SK-N-SH (cell line): ENCODE measurements around the gene OR13J1. TPM values are rescaled to one million over a fixed set of nuclear protein-coding genes. Genes with fewer than 3 reads are reported as not detected.

Experiments used
- CTCF ChIA-PET: fragments of 300-600, 350-600 bp; formaldehyde crosslinking; extraction: SDS; loops from one replicate; lab custom pipeline; 2021; lab: Yijun Ruan, JAX
- POLR2A ChIA-PET: fragments of 350-600 bp; sonication (Branson Sonifier 250); formaldehyde crosslinking; extraction: SDS; loops from one replicate; lab custom pipeline; 2020; ENCODE audit warnings: antibody characterized with exemption, inconsistent platforms; lab: Yijun Ruan, JAX
- DNase-seq: peaks from one replicate; pipeline ENCODE4 v3.0.0; 2012
- H2AFZ ChIP-seq: fragments of 200-600 bp; sonication (generic); 2 replicates; pipeline ENCODE4 v1.8.1; 2016; ENCODE audit warnings: antibody characterized with exemption, mild to moderate bottlenecking, low read depth
- H3F3A ChIP-seq: fragments of 200-600 bp; sonication (generic); replicated peaks from 2 replicates; pipeline ENCODE3; 2016; ENCODE audit warnings: antibody characterized with exemption, mild to moderate bottlenecking; ENCODE audit not compliant: insufficient read depth
- H3K27ac ChIP-seq, 2 experiments: fragments of 200-500 bp in 1 of 2; fragments of 200-600 bp in 1 of 2; sonication (Bioruptor generic) in 1 of 2; sonication (generic), shearing (Covaris generic) in 1 of 2; 2 replicates each; pipeline versions ENCODE4 v1.5.1 to v1.6.1; 2014 to 2016; ENCODE audit warnings: low read depth in 2 of 2, inconsistent platforms in 1 of 2, low read length in 1 of 2, mild to moderate bottlenecking in 1 of 2, mixed read lengths in 1 of 2
- H3K27me3 ChIP-seq: fragments of 200-600 bp; sonication (generic), shearing (Covaris generic); 2 replicates; pipeline ENCODE4 v1.6.1; 2016; ENCODE audit warnings: mixed run types; ENCODE audit not compliant: insufficient read depth
- H3K36me3 ChIP-seq, 2 experiments: fragments of 200-500 bp in 1 of 2; fragments of 200-600 bp in 1 of 2; sonication (Bioruptor generic) in 1 of 2; sonication (generic) in 1 of 2; replicated peaks in 1 of 2; 2 replicates each; pipeline versions ENCODE3 to v1.5.1; 2014 to 2016; ENCODE audit warnings: low read length in 1 of 2, mild to moderate bottlenecking in 1 of 2; ENCODE audit not compliant: insufficient read depth in 2 of 2, control insufficient read depth in 1 of 2
- H3K4me1 ChIP-seq, 2 experiments: fragments of 200-500 bp in 1 of 2; fragments of 200-600 bp in 1 of 2; sonication (Bioruptor generic) in 1 of 2; sonication (generic), shearing (Covaris generic) in 1 of 2; 2 replicates each; pipeline versions ENCODE4 v1.5.1 to v1.6.1; 2014 to 2016; ENCODE audit warnings: low read depth in 1 of 2, low read length in 1 of 2, mixed run types in 1 of 2; ENCODE audit not compliant: insufficient read depth in 2 of 2, control insufficient read depth in 1 of 2
- H3K4me2 ChIP-seq: fragments of 200-600 bp; sonication (generic), shearing (Covaris generic); 2 replicates; pipeline ENCODE4 v1.6.1; 2017; ENCODE audit warnings: mixed run types
- H3K4me3 ChIP-seq, 2 experiments: fragments of 200-500 bp in 1 of 2; fragments of 200-600 bp in 1 of 2; sonication (Bioruptor generic) in 1 of 2; sonication (generic), shearing (Covaris generic) in 1 of 2; 2 replicates each; pipeline versions ENCODE4 v1.5.1 to v1.8.1; 2014 to 2016; ENCODE audit warnings: low read depth in 2 of 2, inconsistent platforms in 1 of 2, low read length in 1 of 2, mild to moderate bottlenecking in 1 of 2, mixed read lengths in 1 of 2, moderate library complexity in 1 of 2
- H3K79me2 ChIP-seq: fragments of 200-600 bp; sonication (generic); 2 replicates; pipeline ENCODE4 v1.8.1; 2017; ENCODE audit warnings: mild to moderate bottlenecking; ENCODE audit not compliant: insufficient read depth
- H3K9ac ChIP-seq: fragments of 200-600 bp; sonication (generic); 2 replicates; pipeline ENCODE4 v1.6.1; 2017; ENCODE audit warnings: mixed run types
- H3K9me2 ChIP-seq: fragments of 200-600 bp; sonication (generic); 2 replicates; pipeline ENCODE4 v1.6.1; 2017; ENCODE audit warnings: mixed run types
- H3K9me3 ChIP-seq: fragments of 200-600 bp; sonication (generic); 2 replicates; pipeline ENCODE4 v1.6.1; 2017; ENCODE audit warnings: mixed run types, mild to moderate bottlenecking, moderate library complexity
- H4K20me1 ChIP-seq: fragments of 200-600 bp; sonication (generic); 2 replicates; pipeline ENCODE4 v1.6.1; 2017; ENCODE audit warnings: mild to moderate bottlenecking, mixed run types; ENCODE audit not compliant: insufficient read depth
- CTCF ChIP-seq: fragments of 200-600 bp; sonication (generic); IDR thresholded peaks from 2 replicates; pipeline ENCODE4 v1.6.1; 2017; ENCODE audit warnings: antibody characterized with exemption, mild to moderate bottlenecking, moderate library complexity
- EP300 ChIP-seq, 2 experiments: IDR thresholded peaks; 2 replicates each; pipeline versions ENCODE4 v1.4.0 to v1.6.1; 2012; ENCODE audit warnings: borderline replicate concordance in 1 of 2, low read depth in 1 of 2, low read length in 1 of 2
- EZH2phosphoT487 ChIP-seq: fragments of 200-600 bp; sonication (generic); IDR thresholded peaks from 2 replicates; pipeline ENCODE4 v1.6.1; 2017; ENCODE audit warnings: low read depth, mixed run types, mild to moderate bottlenecking, antibody characterized with exemption, moderate library complexity, borderline replicate concordance
- FOSL2 ChIP-seq: IDR thresholded peaks from 2 replicates; pipeline ENCODE4 v1.4.0; 2012; ENCODE audit warnings: low read depth, mild to moderate bottlenecking, moderate library complexity, borderline replicate concordance
- FOXM1 ChIP-seq: IDR thresholded peaks from 2 replicates; pipeline ENCODE4 v1.4.0; 2012; ENCODE audit warnings: low read depth, mild to moderate bottlenecking
- IRF3 ChIP-seq: fragments of 150-350 bp; IDR thresholded peaks from 2 replicates; pipeline ENCODE4 v1.6.1; 2016; ENCODE audit warnings: mild to moderate bottlenecking, low read depth, low read length
- MXI1 ChIP-seq: IDR thresholded peaks from 2 replicates; pipeline ENCODE4 v1.6.1; 2012; ENCODE audit warnings: mild to moderate bottlenecking, low read depth, low read length, improper control_type of control experiment
- PBX3 ChIP-seq: IDR thresholded peaks from 2 replicates; pipeline ENCODE4; 2012
- REST ChIP-seq: IDR thresholded peaks from 2 replicates; pipeline ENCODE4 v1.6.1; 2012; ENCODE audit warnings: mild to moderate bottlenecking, low read depth, low read length, moderate library complexity
- RXRA ChIP-seq: IDR thresholded peaks from 2 replicates; pipeline ENCODE4 v1.4.0; 2012; ENCODE audit warnings: low read depth, mild to moderate bottlenecking, borderline replicate concordance
- SIN3A ChIP-seq: IDR thresholded peaks from 2 replicates; pipeline ENCODE4 v1.6.1; 2012; ENCODE audit warnings: low read depth, mild to moderate bottlenecking, low read length, moderate library complexity, borderline replicate concordance
- TCF12 ChIP-seq: IDR thresholded peaks from 2 replicates; pipeline ENCODE4 v1.4.0; 2012
- TEAD4 ChIP-seq: IDR thresholded peaks from 2 replicates; pipeline ENCODE4 v1.4.0; 2012; ENCODE audit warnings: mild to moderate bottlenecking, borderline replicate concordance; ENCODE audit not compliant: insufficient read depth
- USF2 ChIP-seq: fragments of 150-350 bp; IDR thresholded peaks from 2 replicates; pipeline ENCODE4 v1.6.1; 2017; ENCODE audit warnings: antibody characterized with exemption, low read length, low read depth, borderline replicate concordance
- YY1 ChIP-seq: IDR thresholded peaks from 2 replicates; pipeline ENCODE4 v1.4.0; 2012; ENCODE audit warnings: low read depth, mild to moderate bottlenecking
- WGBS: methylation state at CpG from one replicate; pipeline ENCODE4 v1.1.6; 2017; ENCODE audit warnings: low lambda C conversion rate; 5-methylcytosine and 5-hydroxymethylcytosine counted together
- polyA plus RNA-seq, 3 experiments: library from polyadenylated mRNA; depleted of rRNA; stranded (reverse); fragments of >200 nt; gene quantifications; 2 replicates each; pipeline ENCODE4 v1.2.3, GENCODE V29; 2012

The OR13J1 gene
- polyA plus RNA-seq, 1 of the 3 experiments (the other 2 are of a cell fraction) = not detected

GRCh38 chr9:35882263-35882848 lies 12.2 kb upstream of the OR13J1 start (continued):
- TF ChIP-seq CTCF (peak; percentile 99), SIN3A (no peak), EP300 (IDR thresholded peaks at IDR 0.05; ENCODE audit: borderline replicate concordance in 1 of 2, low read depth in 1 of 2, low read length in 1 of 2) (no peak), RXRA (no peak), EZH2phosphoT487 (no peak), TEAD4 (no peak), TCF12 (no peak), MXI1 (no peak)

- WGBS = 68% methylated on average over 3 of the region's 3 CpGs
- Histone ChIP-seq H3K27me3 (no peaks in the 10 kb centered on the region), H3F3A (no peaks in the 10 kb centered on the region), H3K4me1 (no peaks in the 10 kb centered on the region; a peak in 1 of 4 replicates), H2AFZ (no peak overlapping the region), H3K27ac (no peak overlapping the region), H3K9ac (no peak overlapping the region), H3K4me3 (no peak overlapping the region), H3K36me3 (no peaks in the 10 kb centered on the region), H4K20me1 (no peaks in the 10 kb centered on the region), H3K9me3 (0 out of 2 replicates have a peak, but pooled peaks cover 7% of the 10 kb centered on the region), H3K9me2 (no peaks in the 10 kb centered on the region), H3K4me2 (no peak overlapping the region), H3K79me2 (no peaks in the 10 kb centered on the region)
- TF ChIP-seq FOSL2 = no peak
- TF ChIP-seq EZH2phosphoT487 = no peak
- no peak for TF ChIP-seq IRF3
- TF ChIP-seq YY1 = no peak
- TF ChIP-seq TCF12 = no peak
- TF ChIP-seq PBX3 = no peak
- TF ChIP-seq FOXM1 = no peak
- no peak for TF ChIP-seq REST
- no peak for TF ChIP-seq USF2
- no peak for TF ChIP-seq MXI1
- ChIA-PET CTCF (interaction anchor here (0.6 to 3.4 kb wide), 3 partner anchors 10 to 347 kb away, joined by 3 to 15 read pairs (median 4); no protein-coding TSS in a partner anchor), POLR2A (no interaction called here)
- DNase-seq = no peak
These were observed 2.3 kb upstream of the OR13J1 start for GRCh38 chr9:35872505-35872904.
